DOHH2 (cell line): ENCODE results near the gene WDR77.

Experiments used
- H3F3A ChIP-seq: fragments of 200-600 bp; sonication (generic), shearing (Covaris generic); 2 replicates; pipeline ENCODE4 v1.6.0; 2016; ENCODE audit warnings: antibody characterized with exemption, mild to moderate bottlenecking; ENCODE audit not compliant: control insufficient read depth, insufficient read depth
- H3K27ac ChIP-seq: fragments of 200-600 bp; sonication (generic); 2 replicates; pipeline ENCODE4 v1.5.1; 2014; ENCODE audit warnings: low read depth, mild to moderate bottlenecking, low read length, moderate library complexity
- H3K27me3 ChIP-seq: fragments of 200-600 bp; sonication (generic); 2 replicates; pipeline ENCODE4 v1.6.1; 2014; ENCODE audit warnings: mild to moderate bottlenecking, low read length, mixed read lengths; ENCODE audit not compliant: control insufficient read depth
- H3K36me3 ChIP-seq: fragments of 200-600 bp; sonication (generic); 2 replicates; pipeline ENCODE4 v1.6.1; 2014; ENCODE audit warnings: mild to moderate bottlenecking, low read length, moderate library complexity, mixed read lengths; ENCODE audit not compliant: control insufficient read depth
- H3K4me1 ChIP-seq: fragments of 200-600 bp; sonication (generic); 2 replicates; pipeline ENCODE4 v1.6.1; 2014; ENCODE audit warnings: mild to moderate bottlenecking, low read length, mixed read lengths; ENCODE audit not compliant: control insufficient read depth
- H3K4me2 ChIP-seq: fragments of 200-600 bp; sonication (generic); 2 replicates; pipeline ENCODE4 v1.6.0; 2014; ENCODE audit warnings: mild to moderate bottlenecking, low read length, moderate library complexity
- H3K4me3 ChIP-seq: fragments of 200-600 bp; sonication (generic); 2 replicates; pipeline ENCODE4 v1.5.1; 2014; ENCODE audit warnings: mild to moderate bottlenecking, low read length, mixed read lengths
- H3K79me2 ChIP-seq: fragments of 200-600 bp; sonication (generic); 2 replicates; pipeline ENCODE4 v1.6.1; 2014; ENCODE audit warnings: mild to moderate bottlenecking, low read length, mixed read lengths; ENCODE audit not compliant: control insufficient read depth
- H3K9me2 ChIP-seq: fragments of 200-600 bp; sonication (generic); replicated peaks from 2 replicates; pipeline ENCODE4 v1.6.1; 2014; ENCODE audit warnings: mild to moderate bottlenecking, low read length, mixed read lengths; ENCODE audit not compliant: control insufficient read depth
- H3K9me3 ChIP-seq: fragments of 200-600 bp; sonication (generic); 2 replicates; pipeline ENCODE4 v1.6.1; 2014; ENCODE audit warnings: antibody characterized with exemption, low read length, mixed read lengths; ENCODE audit not compliant: control insufficient read depth, insufficient read depth
- H4K20me1 ChIP-seq: fragments of 200-600 bp; sonication (generic); 2 replicates; pipeline ENCODE4 v1.6.0; 2014; ENCODE audit warnings: low read depth, mild to moderate bottlenecking, antibody characterized with exemption, low read length, moderate library complexity; ENCODE audit not compliant: control insufficient read depth, insufficient read depth
- EZH2phosphoT487 ChIP-seq: fragments of 200-600 bp; sonication (generic); IDR thresholded peaks from 2 replicates; pipeline ENCODE4 v1.6.1; 2017; ENCODE audit warnings: borderline replicate concordance, mild to moderate bottlenecking, antibody characterized with exemption, low read length, moderate library complexity, mixed read lengths
- TF ChIP-seq, protein P1 (sequence below): fragments of 200-600 bp; sonication (generic); IDR thresholded peaks from one replicate; pipeline ENCODE4 v1.5.1; 2014; ENCODE audit warnings: antibody characterized with exemption, mild to moderate bottlenecking, low read depth, low read length; ENCODE audit not compliant: poor library complexity, severe bottlenecking

WDR77 gene

GRCh38 chr1:111461765-111462164, 12.7 kb upstream of the WDR77 start:
- Histone ChIP-seq H3K36me3 (peaks cover 57% of the 10 kb centered on the region), H3K4me1 (no peaks in the 10 kb centered on the region)
- TF ChIP-seq, protein P1, sequence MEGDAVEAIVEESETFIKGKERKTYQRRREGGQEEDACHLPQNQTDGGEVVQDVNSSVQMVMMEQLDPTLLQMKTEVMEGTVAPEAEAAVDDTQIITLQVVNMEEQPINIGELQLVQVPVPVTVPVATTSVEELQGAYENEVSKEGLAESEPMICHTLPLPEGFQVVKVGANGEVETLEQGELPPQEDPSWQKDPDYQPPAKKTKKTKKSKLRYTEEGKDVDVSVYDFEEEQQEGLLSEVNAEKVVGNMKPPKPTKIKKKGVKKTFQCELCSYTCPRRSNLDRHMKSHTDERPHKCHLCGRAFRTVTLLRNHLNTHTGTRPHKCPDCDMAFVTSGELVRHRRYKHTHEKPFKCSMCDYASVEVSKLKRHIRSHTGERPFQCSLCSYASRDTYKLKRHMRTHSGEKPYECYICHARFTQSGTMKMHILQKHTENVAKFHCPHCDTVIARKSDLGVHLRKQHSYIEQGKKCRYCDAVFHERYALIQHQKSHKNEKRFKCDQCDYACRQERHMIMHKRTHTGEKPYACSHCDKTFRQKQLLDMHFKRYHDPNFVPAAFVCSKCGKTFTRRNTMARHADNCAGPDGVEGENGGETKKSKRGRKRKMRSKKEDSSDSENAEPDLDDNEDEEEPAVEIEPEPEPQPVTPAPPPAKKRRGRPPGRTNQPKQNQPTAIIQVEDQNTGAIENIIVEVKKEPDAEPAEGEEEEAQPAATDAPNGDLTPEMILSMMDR = no peak
- TF ChIP-seq EZH2phosphoT487 = no peak

DNA sequence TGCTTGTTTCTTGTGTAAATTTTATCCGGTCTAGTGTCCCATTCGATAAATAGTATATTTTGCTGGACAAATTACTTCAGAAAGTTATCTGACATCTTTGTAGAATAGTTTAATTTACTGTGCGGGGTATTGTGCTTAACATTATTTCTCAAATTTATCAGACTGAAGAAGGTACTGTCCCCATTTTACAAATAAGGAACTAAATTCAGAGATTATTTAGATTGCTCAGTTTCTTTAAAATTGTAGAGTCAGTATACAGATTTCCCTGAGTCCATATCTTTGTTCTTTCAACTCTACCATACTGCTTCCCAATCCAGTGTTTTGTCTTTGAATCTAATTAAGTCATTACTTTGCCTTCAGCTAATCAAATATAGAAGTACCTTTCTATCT, 6.6 kb upstream of the WDR77 start:
- Histone ChIP-seq H3K4me1 (peaks cover 25% of the 10 kb centered on the region), H3K36me3 (peaks cover 94% of the 10 kb centered on the region), H3K27ac (no peak overlapping the region), H3K27me3 (no peaks in the 10 kb centered on the region), H3K79me2 (peaks cover 60% of the 10 kb centered on the region), H3K4me3 (no peak overlapping the region), H3K4me2 (no peak overlapping the region), H3F3A (no peaks in the 10 kb centered on the region), H4K20me1 (peaks cover 10% of the 10 kb centered on the region; the same call in 1 of the 2 replicates), H3K9me3 (no peaks in the 10 kb centered on the region), H3K9me2 (no peaks in the 10 kb centered on the region)
- TF ChIP-seq, protein P1 = no peak
- no peak for TF ChIP-seq EZH2phosphoT487

More at GRCh38 chr1:111461765-111462164, 12.7 kb upstream of the WDR77 start:
- H3F3A ChIP-seq = 0 out of 2 replicates have a peak, but pooled peaks cover 3% of the 10 kb centered on the region
- no peak overlapping the region for H3K4me3 ChIP-seq
- H3K79me2 ChIP-seq = 0 out of 2 replicates have a peak, but pooled peaks cover 3% of the 10 kb centered on the region
- H3K27ac ChIP-seq = no peak overlapping the region
- H3K4me2 ChIP-seq = no peak overlapping the region
- no peaks in the 10 kb centered on the region for H3K9me2 ChIP-seq
- peaks cover 4% of the 10 kb centered on the region; the same call in 1 of the 2 replicates for H4K20me1 ChIP-seq
- H3K27me3 ChIP-seq = no peaks in the 10 kb centered on the region
- H3K9me3 ChIP-seq = no peaks in the 10 kb centered on the region

DNA sequence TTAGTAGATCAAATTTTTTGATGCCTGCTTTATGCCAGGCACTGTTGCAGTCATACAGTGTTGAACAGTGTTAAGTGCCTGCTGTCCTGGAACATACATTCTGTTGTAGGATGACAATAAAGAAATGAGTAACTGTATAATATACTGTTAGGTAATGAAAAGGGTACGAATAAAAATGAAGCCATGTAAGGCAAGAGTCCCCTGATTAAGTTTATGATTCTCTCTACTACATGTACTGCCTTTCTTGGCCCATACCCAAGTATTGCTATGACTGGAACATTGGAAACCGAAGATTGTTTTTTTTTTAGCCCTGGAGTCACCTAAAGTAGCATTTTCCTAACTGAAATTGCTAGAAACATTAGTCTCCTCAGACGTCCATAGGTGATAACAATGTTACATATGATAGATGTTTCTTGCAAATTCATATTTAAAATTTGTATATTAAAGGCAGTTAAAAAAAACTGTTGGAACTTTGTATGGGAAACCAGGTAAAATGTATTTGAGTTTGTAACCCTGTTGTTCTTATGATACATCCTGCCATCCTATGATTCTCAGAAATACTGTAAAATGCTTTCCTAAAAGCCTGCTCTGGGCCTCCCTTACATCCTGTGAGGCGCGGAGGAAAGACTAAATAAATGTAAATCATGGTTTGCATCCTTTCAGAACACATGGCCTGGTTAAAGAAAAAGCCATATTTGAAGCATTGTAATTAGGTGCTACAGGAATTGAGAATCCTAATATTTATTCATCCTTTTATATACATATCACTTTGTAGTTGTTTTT, 6.0 kb upstream of the WDR77 start:
- Histone ChIP-seq H3K79me2 (peaks cover 66% of the 10 kb centered on the region), H3K4me1 (peaks cover 31% of the 10 kb centered on the region), H3K4me2 (no peak overlapping the region), H3K4me3 (no peak overlapping the region), H4K20me1 (peaks cover 10% of the 10 kb centered on the region; the same call in 1 of the 2 replicates), H3F3A (no peaks in the 10 kb centered on the region), H3K27ac (no peak overlapping the region), H3K9me3 (no peaks in the 10 kb centered on the region), H3K36me3 (peaks cover 96% of the 10 kb centered on the region), H3K9me2 (no peaks in the 10 kb centered on the region), H3K27me3 (no peaks in the 10 kb centered on the region)
- no peak for TF ChIP-seq EZH2phosphoT487
- TF ChIP-seq, protein P1 = no peak
